ENCODE data around the gene PWP1. TPM values are rescaled to one million over a fixed set of nuclear protein-coding genes. Genes with fewer than 3 reads are reported as not detected.

Gene PWP1
- total and polyA plus RNA-seq, 2 of the 4 experiments (the other 2 are of a cell fraction), result 143 to 179 TPM

DNA sequence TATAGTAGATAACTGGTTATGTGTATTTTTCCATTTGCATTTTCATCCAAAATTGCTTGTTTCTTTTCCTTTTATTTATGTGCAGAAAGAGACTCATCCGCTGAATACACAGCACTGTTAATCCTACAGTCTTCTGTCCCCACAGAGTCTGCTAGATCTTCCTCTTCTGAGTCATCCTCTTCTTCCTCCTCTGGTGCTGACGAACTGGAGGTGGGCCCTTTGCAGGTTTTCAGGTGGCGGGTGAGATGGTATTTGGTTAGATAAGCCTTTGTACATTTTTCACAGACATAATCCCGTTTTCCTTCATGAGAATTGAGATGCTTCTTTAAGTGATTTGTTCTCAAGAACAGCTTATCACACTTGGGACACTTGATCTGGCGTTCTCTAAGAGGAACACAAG lies 48.5 kb downstream of the PWP1 start:
- H3K4me1 ChIP-seq (ENCODE audit: control insufficient read depth, insufficient read depth, low read length), result no peaks in the 10 kb centered on the region
- 0 out of 2 replicates have a peak, but pooled peaks cover 4% of the 10 kb centered on the region for H4K20me1 ChIP-seq (ENCODE audit: insufficient read depth, low read length)
- H2AK9ac ChIP-seq (replicated peaks; ENCODE audit: low read depth, low read length, poor library complexity), result no peak overlapping the region
- H3K14ac ChIP-seq (replicated peaks; ENCODE audit: low read depth, low read length), result no peak overlapping the region
- no peak overlapping the region for H3K9ac ChIP-seq (ENCODE audit: low read depth, low read length)
- H4K91ac ChIP-seq (ENCODE audit: insufficient read depth, low read depth, low read length), result no peak overlapping the region
- H3K18ac ChIP-seq (ENCODE audit: low read depth, low read length), result no peak overlapping the region
- no peak overlapping the region for H2BK20ac ChIP-seq (ENCODE audit: low read depth, low read length)
- no peak overlapping the region for H4K8ac ChIP-seq (ENCODE audit: low read depth in 2 of 2, low read length in 2 of 2)
- no peak overlapping the region for H3K27ac ChIP-seq (ENCODE audit: insufficient read depth, low read length)
- no peaks in the 10 kb centered on the region for H3K9me3 ChIP-seq (ENCODE audit: control insufficient read depth, insufficient read depth, low read length)
- H2BK5ac ChIP-seq (ENCODE audit: low read depth, low read length, poor library complexity, severe bottlenecking), result no peak overlapping the region
- TF ChIP-seq, protein P1, sequence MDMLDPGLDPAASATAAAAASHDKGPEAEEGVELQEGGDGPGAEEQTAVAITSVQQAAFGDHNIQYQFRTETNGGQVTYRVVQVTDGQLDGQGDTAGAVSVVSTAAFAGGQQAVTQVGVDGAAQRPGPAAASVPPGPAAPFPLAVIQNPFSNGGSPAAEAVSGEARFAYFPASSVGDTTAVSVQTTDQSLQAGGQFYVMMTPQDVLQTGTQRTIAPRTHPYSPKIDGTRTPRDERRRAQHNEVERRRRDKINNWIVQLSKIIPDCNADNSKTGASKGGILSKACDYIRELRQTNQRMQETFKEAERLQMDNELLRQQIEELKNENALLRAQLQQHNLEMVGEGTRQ (IDR thresholded peaks at IDR 0.05; ENCODE audit: low read depth, low read length), result no peak
- TF ChIP-seq, protein P2, sequence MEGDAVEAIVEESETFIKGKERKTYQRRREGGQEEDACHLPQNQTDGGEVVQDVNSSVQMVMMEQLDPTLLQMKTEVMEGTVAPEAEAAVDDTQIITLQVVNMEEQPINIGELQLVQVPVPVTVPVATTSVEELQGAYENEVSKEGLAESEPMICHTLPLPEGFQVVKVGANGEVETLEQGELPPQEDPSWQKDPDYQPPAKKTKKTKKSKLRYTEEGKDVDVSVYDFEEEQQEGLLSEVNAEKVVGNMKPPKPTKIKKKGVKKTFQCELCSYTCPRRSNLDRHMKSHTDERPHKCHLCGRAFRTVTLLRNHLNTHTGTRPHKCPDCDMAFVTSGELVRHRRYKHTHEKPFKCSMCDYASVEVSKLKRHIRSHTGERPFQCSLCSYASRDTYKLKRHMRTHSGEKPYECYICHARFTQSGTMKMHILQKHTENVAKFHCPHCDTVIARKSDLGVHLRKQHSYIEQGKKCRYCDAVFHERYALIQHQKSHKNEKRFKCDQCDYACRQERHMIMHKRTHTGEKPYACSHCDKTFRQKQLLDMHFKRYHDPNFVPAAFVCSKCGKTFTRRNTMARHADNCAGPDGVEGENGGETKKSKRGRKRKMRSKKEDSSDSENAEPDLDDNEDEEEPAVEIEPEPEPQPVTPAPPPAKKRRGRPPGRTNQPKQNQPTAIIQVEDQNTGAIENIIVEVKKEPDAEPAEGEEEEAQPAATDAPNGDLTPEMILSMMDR (conservative IDR thresholded peaks at IDR 0.05; ENCODE audit: low read depth, low read length), result no peak
- TF ChIP-seq FOS (IDR thresholded peaks at IDR 0.05; ENCODE audit: low read depth, low read length) (no peak), POLR2A (IDR thresholded peaks at IDR 0.05; ENCODE audit: low read depth, low read length) (no peak), CEBPB (IDR thresholded peaks at IDR 0.05; ENCODE audit: low read depth, low read length) (no peak), RAD21 (IDR thresholded peaks at IDR 0.05; ENCODE audit: low read length) (no peak), MXI1 (IDR thresholded peaks at IDR 0.05; ENCODE audit: borderline replicate concordance, low read depth, low read length) (no peak), BHLHE40 (IDR thresholded peaks at IDR 0.05; ENCODE audit: low read depth, low read length) (no peak), RFX5 (IDR thresholded peaks at IDR 0.05; ENCODE audit: low read depth, low read length) (no peak), MAFK (IDR thresholded peaks at IDR 0.05; ENCODE audit: low read depth, low read length) (no peak), NFE2L2 (IDR thresholded peaks at IDR 0.05; ENCODE audit: low read depth, low read length) (no peak), CHD1 (IDR thresholded peaks at IDR 0.05; ENCODE audit: low read depth, low read length) (no peak), SMC3 (IDR thresholded peaks at IDR 0.05; ENCODE audit: low read depth, low read length) (no peak), MAZ (IDR thresholded peaks at IDR 0.05; ENCODE audit: borderline replicate concordance, low read depth, low read length) (no peak)
- TF ChIP-seq, protein P3, sequence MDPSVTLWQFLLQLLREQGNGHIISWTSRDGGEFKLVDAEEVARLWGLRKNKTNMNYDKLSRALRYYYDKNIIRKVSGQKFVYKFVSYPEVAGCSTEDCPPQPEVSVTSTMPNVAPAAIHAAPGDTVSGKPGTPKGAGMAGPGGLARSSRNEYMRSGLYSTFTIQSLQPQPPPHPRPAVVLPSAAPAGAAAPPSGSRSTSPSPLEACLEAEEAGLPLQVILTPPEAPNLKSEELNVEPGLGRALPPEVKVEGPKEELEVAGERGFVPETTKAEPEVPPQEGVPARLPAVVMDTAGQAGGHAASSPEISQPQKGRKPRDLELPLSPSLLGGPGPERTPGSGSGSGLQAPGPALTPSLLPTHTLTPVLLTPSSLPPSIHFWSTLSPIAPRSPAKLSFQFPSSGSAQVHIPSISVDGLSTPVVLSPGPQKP (IDR thresholded peaks at IDR 0.05; ENCODE audit: borderline replicate concordance, low read depth, low read length), result no peak
- H2AK5ac ChIP-seq (ENCODE audit: low read depth, low read length), result no peak overlapping the region
- no peak overlapping the region for H4K5ac ChIP-seq (ENCODE audit: low read depth, low read length)
- no peak overlapping the region for H2BK15ac ChIP-seq (ENCODE audit: low read depth, low read length)
- dilution Hi-C loops (cut with HindIII; ENCODE audit: low sequenced_read_pairs, unreplicated experiment), result no loop called here
- H3K9me1 ChIP-seq (ENCODE audit: insufficient read depth, low read length), result peaks cover 2% of the 10 kb centered on the region; the same call in 1 of the 2 replicates
- no CpG with 5 or more reads among the region's 5 CpGs for WGBS, 2 experiments (ENCODE audit: extremely low coverage in 2 of 2, insufficient read length in 1 of 2)
- no peak overlapping the region for H3K4me2 ChIP-seq (ENCODE audit: low read depth, low read length)
- H3K56ac ChIP-seq (ENCODE audit: extremely low read depth, insufficient read depth, low read length), result no peak overlapping the region
- in situ Hi-C loops (cut with MboI; ENCODE audit: low sequenced_read_pairs), result no loop called here
- H2BK120ac ChIP-seq (ENCODE audit: low read depth, low read length), result no peak overlapping the region
- BruUV-seq (replicated peaks), result no TSS peak
- no peak overlapping the region for H3K4me3 ChIP-seq (ENCODE audit: insufficient read depth, low read depth, low read length)
- ATAC-seq (ENCODE audit: low read depth), result no peak
- no peaks in the 10 kb centered on the region for H3K27me3 ChIP-seq (ENCODE audit: control insufficient read depth, insufficient read depth, low read length)
- intact Hi-C loops (cut with micrococcal nuclease), result no loop called here
- no peak overlapping the region for H3K4ac ChIP-seq (ENCODE audit: low read depth, low read length)
- CTCF ChIA-PET, result interaction anchor here (0.5 kb wide), 1 partner anchor 152 kb away, joined by 3 read pairs; no protein-coding TSS in a partner anchor
- peaks cover 3 to 5% of the 10 kb centered on the region in 2 experiments; a peak in 2 of 4 replicates for H3K79me1 ChIP-seq (ENCODE audit: low read depth in 1 of 2, low read length in 2 of 2)
- peaks cover 36% of the 10 kb centered on the region for H3K36me3 ChIP-seq (ENCODE audit: control insufficient read depth, insufficient read depth, low read length)
- no peak for DNase-seq
- H2AFZ ChIP-seq (replicated peaks; ENCODE audit: low read length, poor library complexity), result no peak overlapping the region
- POLR2A ChIA-PET (ENCODE audit: unreplicated experiment), result no interaction called here
- H3K23ac ChIP-seq (ENCODE audit: low read depth, low read length), result no peak overlapping the region

Measured in IMR-90 (cell line).